HG03060 (cell line): ENCODE measurements around the gene PAEP.

Experiments used
- ATAC-seq: cut with Tn5 transposase; IDR thresholded peaks from one replicate; pipeline ENCODE4 v1.9.1; 2021; ENCODE audit warnings: low read depth, moderate number of reproducible peaks; ENCODE audit not compliant: unreplicated experiment

The PAEP gene

GRCh38 chr9:135574331-135574730 is 12.8 kb downstream of the PAEP start:
- ATAC-seq = no peak

GRCh38 chr9:135574943-135575342 is 13.4 kb downstream of the PAEP start:
- no peak for ATAC-seq

- no peak for ATAC-seq
Observed at GRCh38 chr9:135575995-135576631, 14.6 kb downstream of the PAEP start.

- no peak for ATAC-seq
Observed at GRCh38 chr9:135577256-135577655, 15.7 kb downstream of the PAEP start.

- no peak for ATAC-seq
Observed at GRCh38 chr9:135579356-135579755, 17.8 kb downstream of the PAEP start.

- ATAC-seq = no peak
Observed at GRCh38 chr9:135579889-135580660, 18.5 kb downstream of the PAEP start.

GRCh38 chr9:135580664-135581380 is 19.3 kb downstream of the PAEP start:
- ATAC-seq = no peak

GRCh38 chr9:135581636-135582426 is 20.3 kb downstream of the PAEP start:
- ATAC-seq = no peak

- ATAC-seq = no peak
Observed at GRCh38 chr9:135582541-135582940, 21.0 kb downstream of the PAEP start.

GRCh38 chr9:135582966-135583687 is 21.6 kb downstream of the PAEP start:
- ATAC-seq = no peak

- no peak for ATAC-seq
Observed at GRCh38 chr9:135583688-135584011, 22.1 kb downstream of the PAEP start.

GRCh38 chr9:135584371-135584770 is 22.8 kb downstream of the PAEP start:
- no peak for ATAC-seq

GRCh38 chr9:135584934-135585333 is 23.4 kb downstream of the PAEP start:
- ATAC-seq = no peak

GRCh38 chr9:135586601-135587109 is 25.1 kb downstream of the PAEP start:
- ATAC-seq = no peak

- ATAC-seq = no peak
Observed at GRCh38 chr9:135587658-135588057, 26.1 kb downstream of the PAEP start.

GRCh38 chr9:135588371-135588770 is 26.8 kb downstream of the PAEP start:
- no peak for ATAC-seq

- no peak for ATAC-seq
Observed at GRCh38 chr9:135588886-135589595, 27.5 kb downstream of the PAEP start.

- no peak for ATAC-seq
Observed at GRCh38 chr9:135589596-135590485, 28.3 kb downstream of the PAEP start.
